AG04449 (cell line): Measurements from ENCODE around the gene IL31RA.

Source experiments
- CTCF ChIA-PET: fragments of 350-600 bp; formaldehyde crosslinking; extraction: SDS; loops from one replicate; lab custom pipeline; 2021; ENCODE audit warnings: antibody characterized with exemption; lab: Yijun Ruan, JAX
- POLR2A ChIA-PET: fragments of 400-600, 350-600 bp; formaldehyde crosslinking; extraction: SDS; loops from one replicate; lab custom pipeline; 2020; ENCODE audit warnings: antibody characterized with exemption, inconsistent platforms; lab: Yijun Ruan, JAX
- DNase-seq: peaks from one replicate; pipeline ENCODE4 v3.0.0-alpha.2; 2010; ENCODE audit warnings: low read depth, low spot score
- H3K4me3 ChIP-seq: 2 replicates; pipeline ENCODE4 v1.5.1; 2011; ENCODE audit warnings: low read depth, mild to moderate bottlenecking, control low read depth, low read length
- TF ChIP-seq, protein P1 (sequence below): IDR thresholded peaks from one replicate; pipeline ENCODE4 v1.5.1; 2011; ENCODE audit warnings: mild to moderate bottlenecking, moderate library complexity, low read length, control low read depth, inconsistent platforms; ENCODE audit not compliant: insufficient read depth; ENCODE audit errors: missing control alignments

The IL31RA gene

DNA sequence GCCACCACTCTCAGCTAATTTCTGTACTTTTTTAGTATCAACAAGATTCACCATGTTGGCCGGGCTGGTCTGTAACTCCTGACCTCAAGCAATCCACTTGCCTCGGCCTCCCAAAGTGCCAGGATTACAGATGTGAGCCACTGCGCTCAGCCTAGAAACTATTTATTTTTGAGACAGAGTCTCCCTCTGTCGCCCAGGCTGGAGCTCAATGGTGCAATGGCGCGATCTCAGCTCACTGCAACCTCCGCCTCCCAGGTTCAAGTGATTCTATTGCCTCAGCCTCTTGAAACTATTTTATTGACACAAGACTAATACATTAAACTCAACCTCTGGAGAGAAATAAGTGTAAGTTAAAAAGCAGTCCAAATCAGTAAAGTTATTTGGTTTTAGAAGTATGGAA lies 109.6 kb downstream of the IL31RA start:
- CTCF ChIA-PET = interaction anchor here (2.6 kb wide), 1 partner anchor 25 kb away, joined by 10 read pairs; no protein-coding TSS in a partner anchor
- H3K4me3 ChIP-seq = no peak overlapping the region
- no peak for DNase-seq
- TF ChIP-seq, protein P1, sequence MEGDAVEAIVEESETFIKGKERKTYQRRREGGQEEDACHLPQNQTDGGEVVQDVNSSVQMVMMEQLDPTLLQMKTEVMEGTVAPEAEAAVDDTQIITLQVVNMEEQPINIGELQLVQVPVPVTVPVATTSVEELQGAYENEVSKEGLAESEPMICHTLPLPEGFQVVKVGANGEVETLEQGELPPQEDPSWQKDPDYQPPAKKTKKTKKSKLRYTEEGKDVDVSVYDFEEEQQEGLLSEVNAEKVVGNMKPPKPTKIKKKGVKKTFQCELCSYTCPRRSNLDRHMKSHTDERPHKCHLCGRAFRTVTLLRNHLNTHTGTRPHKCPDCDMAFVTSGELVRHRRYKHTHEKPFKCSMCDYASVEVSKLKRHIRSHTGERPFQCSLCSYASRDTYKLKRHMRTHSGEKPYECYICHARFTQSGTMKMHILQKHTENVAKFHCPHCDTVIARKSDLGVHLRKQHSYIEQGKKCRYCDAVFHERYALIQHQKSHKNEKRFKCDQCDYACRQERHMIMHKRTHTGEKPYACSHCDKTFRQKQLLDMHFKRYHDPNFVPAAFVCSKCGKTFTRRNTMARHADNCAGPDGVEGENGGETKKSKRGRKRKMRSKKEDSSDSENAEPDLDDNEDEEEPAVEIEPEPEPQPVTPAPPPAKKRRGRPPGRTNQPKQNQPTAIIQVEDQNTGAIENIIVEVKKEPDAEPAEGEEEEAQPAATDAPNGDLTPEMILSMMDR = no peak
- POLR2A ChIA-PET = no interaction called here

DNA sequence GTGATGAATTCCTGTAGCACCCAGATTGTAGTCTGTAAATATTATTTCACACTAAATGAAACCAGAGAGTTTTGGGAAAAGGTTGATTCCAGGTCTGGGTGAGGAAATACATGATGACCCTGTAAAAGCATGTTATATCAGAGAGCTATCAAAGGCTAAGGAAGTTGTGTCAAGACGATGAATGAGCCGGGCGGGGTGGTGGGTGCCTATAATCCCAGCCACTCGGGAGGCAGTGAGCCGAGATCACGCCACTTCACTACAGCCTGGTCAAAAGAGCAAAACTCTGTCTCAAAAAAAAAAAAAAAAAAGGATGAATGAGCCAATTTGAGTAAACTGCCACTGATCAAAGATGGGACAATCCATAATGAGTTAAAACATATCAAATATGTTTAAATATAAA lies 114.4 kb downstream of the IL31RA start:
- ChIA-PET CTCF (interaction anchor here (1.2 kb wide), 1 partner anchor 235 kb away, joined by 4 read pairs; no protein-coding TSS in a partner anchor), POLR2A (no interaction called here)
- H3K4me3 ChIP-seq = no peak overlapping the region
- no peak for DNase-seq
- TF ChIP-seq, protein P1 = no peak

DNA sequence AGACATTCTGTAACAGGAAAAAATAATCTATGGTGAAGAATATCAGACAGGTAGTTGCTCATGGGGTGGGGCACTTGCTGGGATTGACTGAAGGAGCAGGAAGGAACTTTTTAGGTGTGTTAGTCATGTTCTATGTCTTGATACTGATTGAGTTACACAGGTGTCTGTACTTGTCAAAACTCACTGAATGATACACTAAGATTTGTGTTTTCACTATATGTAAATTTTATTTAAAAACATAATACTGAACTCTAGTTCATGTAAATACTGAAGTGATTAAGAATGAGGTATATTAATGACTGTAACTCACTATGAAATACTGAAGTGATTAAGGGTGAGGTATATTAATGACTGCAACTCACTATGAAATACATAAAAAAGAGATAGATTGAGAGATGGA lies 115.1 kb downstream of the IL31RA start:
- H3K4me3 ChIP-seq = no peak overlapping the region
- DNase-seq = no peak
- ChIA-PET POLR2A (no interaction called here), CTCF (no interaction called here)
- TF ChIP-seq, protein P1 = no peak

DNA sequence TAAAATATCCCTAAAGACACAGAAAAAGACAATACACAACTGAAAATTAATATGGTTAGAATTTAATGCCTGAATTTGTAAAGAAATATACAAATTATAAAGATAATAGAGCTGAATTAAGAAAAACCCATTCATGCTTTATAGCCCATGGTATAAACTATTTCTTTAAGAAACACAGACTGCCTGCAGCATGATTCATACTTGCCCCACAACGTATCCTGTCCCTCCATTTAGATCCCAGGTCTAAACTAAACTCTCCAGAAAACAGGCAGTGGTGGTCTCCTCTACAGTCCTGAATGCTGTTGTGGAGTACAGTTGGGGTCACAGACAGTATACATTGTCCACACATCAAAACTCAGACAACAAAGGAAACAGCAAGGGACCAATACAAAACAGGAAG lies 118.8 kb downstream of the IL31RA start:
- DNase-seq = no peak
- TF ChIP-seq, protein P1 = no peak
- ChIA-PET CTCF (interaction anchor here (0.9 to 1.5 kb wide), 4 partner anchors 10 to 231 kb away, joined by 3 to 7 read pairs (median 4); no protein-coding TSS in a partner anchor), POLR2A (no interaction called here)
- no peak overlapping the region for H3K4me3 ChIP-seq
